D341Med (cell line): Measurements from ENCODE around the gene RPGRIP1L.
A peak's percentile ranks its signal among the peaks of the same experiment; 100 is the strongest.

Experiments used
- DNase-seq: peaks from one replicate; pipeline ENCODE4 v3.0.0; 2012; ENCODE audit warnings: low spot score

Gene RPGRIP1L

DNA sequence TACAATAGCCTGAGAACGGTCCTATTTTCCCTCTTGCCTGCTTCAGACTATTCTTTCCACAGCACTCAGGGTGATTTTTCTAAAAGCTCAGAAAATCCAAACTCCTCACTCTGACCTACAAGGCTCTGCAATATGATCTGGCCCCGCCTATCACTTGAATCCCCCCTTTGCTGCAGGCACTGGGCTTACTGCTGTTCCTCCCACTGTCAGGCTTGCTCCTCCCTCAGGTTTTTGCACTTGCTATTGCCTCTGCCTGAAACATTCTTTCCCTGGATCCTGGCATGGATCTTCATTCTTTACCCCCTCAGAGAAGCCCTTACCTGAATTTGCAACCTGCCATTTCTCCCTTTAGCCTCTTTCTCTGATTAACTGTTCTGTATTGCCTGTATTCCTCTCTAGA lies 52.3 kb downstream of the RPGRIP1L start:
- no peak for DNase-seq

DNA sequence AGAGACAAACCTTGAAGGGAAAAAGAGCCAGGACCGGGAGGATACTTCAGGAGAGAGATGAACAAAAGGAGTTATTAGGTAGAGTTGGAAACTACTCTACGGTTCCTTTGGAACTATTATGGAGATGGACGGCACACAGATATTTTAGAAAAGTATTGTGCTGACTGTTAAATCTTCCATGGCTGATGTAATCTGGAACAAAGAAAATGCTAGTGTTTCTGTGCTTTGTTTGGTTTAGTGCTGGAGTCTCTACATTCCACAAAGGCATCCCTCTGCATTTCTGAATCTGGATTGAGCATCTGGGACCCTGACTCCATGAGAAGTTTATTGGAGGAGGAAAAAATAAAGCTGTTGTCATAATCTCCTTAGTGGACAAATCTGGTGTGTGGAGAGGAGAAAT lies 57.2 kb downstream of the RPGRIP1L start:
- DNase-seq: no peak

DNA sequence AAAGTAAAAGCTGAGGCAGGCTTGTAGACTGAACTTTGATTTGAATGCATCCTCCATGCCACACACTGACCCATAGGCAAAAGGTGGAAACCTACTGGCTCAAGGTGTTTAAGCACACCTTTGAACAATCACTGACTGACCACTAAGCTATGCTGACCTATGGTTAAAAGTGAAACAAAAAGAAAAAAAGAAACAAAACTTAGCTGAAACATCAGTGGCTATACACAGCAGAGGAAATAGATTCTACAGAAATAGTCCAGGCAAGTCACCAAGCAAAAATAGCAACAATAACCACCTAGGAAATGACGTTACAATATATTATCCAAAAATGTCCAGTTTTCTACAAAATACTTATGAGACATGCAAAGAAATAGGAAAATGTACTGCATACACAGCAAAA lies 60.2 kb downstream of the RPGRIP1L start:
- no peak for DNase-seq

DNA sequence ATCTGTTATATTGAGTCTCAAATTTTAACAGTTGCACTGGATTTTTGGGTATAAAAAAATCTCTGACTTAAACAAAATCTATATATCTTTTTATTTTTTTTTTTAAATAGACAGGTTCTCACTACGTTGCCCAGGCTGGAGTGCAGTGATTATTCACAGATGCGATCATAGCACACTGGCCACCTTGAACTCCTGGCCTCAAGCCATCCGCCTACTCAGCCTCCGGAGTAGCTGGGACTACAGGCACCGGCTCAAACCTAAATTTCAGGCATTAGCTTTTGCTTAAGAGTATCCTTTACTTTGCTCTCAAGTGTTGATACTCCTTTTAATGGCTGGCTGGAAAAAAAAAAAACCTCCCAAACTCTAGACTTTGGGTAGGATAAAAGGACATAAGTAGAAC lies 61.6 kb downstream of the RPGRIP1L start:
- DNase-seq: no peak

DNA sequence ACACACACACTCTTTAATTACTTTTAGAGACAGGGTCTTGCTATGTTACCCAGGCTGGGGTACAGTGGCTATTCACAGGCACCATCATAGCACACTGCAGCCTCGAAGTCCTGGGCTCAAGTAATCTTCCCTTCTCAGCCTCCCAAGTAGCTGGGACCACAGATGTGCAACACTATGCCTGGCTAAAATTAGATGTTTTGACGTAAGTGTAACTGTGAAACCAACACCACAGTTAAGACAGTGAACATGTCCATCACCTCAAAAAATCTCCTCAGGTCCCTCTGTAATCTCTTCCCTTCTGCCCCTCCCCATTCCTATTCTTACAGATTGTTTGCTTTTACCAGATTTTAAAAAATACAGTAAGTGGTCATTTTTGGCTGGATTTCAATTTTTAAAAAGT lies 66.7 kb downstream of the RPGRIP1L start:
- no peak for DNase-seq

DNA sequence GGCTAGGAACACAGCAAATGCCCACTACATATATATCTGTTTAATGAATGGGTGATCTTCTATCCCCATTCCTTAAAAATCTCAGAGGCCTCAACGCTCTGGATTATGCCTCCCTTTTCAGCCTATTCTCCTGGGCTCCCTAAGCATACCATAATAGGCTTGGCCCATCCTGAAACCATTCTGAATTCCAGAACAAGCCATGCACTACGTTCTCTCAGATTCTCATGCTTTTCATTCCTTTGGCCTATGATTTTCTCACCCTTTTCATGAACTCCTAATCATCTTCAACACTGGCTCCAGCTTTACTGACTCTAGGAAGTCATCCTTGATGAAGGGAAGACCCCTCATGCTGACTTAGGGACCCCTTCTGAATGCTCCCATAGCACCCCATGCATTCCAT lies 71.1 kb downstream of the RPGRIP1L start:
- DNase-seq: no peak

DNA sequence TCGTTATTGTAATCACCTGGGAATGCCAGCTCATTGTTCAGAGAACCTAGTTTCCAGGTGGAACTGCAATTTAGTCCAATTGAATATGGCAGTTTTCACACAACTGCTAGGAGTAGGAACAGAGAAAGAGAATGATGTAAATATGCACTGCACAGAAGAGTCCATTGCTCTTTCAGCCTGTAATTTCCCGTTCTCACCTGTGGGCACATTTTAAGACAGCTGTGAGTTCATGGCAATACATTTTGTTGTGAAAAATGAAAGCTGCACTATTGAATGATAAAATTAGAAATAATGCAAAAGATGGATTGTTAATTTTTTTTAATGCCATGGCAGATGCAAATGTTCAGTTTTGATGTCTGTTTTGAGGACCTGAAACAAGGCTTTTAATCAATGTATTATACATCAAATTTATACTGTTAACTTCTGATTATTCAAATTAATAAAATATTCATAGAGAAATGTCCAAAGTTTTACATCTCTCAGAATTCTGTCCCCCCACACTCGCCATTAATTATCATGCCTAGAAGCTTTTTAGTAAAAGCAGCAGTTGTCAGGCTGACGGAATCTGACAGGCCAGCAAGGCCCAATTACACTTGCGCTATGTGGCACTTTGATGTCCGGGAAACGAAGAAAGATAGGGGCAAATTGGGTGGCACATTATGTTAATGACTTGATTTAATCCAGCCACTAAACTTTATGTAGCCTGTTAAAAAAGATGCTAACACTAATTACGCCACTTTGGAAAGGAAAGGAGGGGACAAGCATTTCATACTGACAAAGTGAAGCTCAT lies 72.2 kb downstream of the RPGRIP1L start:
- DNase-seq: no peak

DNA sequence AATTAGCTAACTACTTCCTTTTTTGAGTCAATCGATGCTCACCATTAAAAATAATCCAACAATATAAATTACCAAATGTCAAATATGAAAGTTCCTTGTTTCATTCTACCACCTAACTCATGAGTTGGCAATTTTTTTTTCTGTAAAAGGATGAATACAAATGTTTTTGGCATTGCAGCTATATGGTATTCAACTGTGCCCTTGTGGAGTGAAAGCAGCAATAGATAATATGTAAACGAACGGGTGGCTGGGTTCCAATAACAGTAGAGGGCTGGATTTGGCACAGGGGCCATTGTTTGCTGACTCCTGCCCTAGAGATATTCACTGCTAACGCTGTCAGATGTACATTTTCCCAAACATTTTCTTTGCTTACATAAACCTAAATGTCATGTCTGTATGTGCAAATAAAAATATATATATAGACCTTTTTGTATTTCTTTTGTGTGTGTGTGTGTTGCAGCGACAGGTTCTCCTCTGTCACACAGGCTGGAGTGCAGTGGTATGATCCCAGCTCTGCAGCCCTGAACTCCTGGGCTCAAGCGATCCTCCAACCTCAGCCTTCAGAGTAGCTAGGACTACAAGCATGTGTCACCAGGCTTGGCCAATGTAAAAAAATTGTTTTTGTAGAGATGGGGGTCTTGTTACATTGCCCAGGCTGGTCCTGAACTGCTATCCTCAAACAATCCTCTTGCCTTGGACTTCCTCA lies 73.9 kb downstream of the RPGRIP1L start:
- no peak for DNase-seq

DNA sequence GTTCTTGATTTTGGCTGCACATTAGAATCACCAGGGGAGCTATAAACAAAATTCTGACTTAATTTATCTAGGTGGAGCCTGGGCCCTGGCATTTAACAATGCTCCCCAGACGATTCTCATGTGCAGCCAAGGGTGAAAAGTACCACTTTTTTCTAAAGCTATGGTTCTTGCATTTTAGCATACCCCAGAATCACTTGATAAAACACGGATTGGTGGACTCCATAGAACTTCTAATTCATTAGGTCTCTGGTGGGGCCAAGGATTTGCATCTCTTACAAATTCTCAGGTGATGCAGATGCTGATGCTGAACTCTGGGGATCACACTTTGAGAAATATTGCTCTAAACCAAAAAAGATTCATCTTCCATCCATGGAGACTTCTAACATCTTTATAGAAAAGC lies 74.5 kb downstream of the RPGRIP1L start:
- DNase-seq: no peak

DNA sequence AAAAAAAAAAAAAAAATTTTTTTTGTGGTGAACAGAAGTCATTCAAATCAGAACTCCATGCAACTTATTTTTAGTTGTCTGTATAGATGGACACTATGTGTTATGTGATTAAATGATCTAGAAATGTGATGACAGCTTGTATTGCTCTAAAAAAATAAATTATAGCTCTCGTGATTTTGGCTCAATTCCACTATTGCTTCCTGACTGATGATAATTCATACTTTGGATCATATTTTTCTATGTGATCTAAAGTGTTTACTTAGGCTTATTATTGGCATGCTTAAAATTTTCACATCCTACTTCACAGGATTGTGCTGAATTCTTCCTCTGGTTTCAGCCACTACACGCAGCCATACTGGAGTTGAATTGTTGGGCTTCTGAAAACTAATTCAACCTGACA lies 76.8 kb downstream of the RPGRIP1L start:
- DNase-seq: no peak

DNA sequence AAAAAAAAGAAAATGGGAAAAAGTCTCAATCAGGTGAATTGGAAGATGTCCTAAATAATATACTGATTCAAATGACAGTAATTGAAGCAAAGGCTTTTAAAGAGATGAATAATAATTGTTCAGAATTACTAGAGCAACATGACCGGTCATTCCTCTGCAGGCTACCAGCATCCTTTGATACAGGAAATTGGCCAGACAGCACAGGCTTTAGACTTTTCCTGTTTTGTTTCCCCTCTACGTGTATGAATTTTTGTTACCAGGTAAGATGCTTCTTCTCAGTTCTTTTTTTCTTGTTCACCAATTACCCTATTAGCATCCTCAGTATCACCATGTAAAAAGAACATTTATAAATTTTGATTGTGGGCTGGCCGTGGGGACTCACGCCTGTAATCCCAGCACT lies 77.5 kb downstream of the RPGRIP1L start:
- DNase-seq: no peak

DNA sequence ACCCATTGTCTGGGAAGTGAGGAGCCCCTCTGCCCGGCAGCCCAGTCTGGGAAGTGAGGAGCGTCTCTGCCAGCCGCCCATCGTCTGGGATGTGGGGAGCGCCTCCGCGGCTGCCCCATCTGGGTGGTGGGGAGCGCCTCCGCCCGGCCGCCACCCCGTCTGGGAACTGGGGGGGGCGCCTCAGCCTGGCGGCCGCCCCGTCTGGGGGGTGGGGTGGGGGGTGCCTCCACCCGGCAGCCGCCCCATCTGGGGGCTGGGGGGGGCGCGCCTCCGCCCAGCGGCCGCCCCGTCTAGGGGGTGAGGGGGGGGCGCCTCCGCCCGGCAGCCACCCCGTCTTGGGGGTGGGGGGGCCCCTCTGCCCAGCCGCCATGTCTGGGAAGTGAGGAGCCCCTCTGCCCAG lies 78.4 kb downstream of the RPGRIP1L start:
- DNase-seq: peak; percentile 28

DNA sequence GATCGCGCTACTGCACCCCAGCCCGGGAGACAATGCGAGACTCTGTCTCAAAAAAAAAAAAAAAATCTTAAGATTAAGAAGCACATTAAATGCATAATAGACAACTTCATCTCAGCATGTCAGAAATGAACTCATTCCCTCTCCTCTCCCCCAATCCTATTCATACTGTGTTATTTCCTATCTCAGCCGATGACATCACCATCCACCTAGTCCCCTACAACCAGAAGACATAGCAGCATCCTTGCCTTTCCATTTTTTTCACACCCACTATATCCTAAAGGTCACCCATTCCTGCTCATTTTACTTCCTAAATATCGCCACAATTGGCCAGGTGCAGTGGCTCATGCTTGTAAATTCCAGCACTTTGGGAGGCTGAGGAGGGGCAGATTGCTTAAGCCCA lies 81.3 kb downstream of the RPGRIP1L start:
- no peak for DNase-seq

DNA sequence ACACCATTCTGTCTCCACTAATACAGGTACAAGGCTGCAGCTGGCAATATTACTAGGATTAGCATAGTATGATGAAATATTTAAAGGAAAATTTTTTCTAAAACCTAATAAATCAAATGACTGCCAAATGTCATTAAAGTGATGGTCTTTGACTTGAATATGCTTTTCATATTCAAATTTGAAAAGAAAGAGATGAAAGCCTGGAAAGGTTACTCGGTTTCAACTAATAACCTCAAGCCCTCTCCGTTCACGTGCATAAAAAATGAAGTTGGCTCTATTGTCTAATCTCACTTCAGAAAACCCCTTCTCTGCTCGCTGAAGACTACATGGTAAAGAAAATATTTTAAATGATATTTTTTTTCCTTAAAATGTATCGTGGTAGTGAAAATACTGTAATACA lies 83.2 kb downstream of the RPGRIP1L start:
- no peak for DNase-seq

DNA sequence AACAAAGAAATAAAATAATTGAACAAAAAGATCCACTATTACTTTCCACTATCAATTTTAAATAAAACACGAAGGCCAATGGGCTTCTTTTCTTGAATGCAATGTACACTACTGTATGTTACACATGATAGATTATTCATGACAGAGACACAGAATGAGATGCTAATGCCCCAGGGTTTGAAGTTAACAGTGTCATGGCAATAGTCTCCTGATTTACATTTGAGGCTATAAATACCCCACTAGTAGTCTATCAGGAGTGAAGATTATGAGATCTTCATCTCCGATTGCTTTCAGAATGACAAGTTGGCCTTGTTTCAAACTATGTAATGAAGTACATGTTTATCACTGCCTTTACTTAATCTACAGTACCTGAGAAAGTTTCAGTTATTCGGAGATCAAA lies 84.4 kb downstream of the RPGRIP1L start:
- DNase-seq: no peak

DNA sequence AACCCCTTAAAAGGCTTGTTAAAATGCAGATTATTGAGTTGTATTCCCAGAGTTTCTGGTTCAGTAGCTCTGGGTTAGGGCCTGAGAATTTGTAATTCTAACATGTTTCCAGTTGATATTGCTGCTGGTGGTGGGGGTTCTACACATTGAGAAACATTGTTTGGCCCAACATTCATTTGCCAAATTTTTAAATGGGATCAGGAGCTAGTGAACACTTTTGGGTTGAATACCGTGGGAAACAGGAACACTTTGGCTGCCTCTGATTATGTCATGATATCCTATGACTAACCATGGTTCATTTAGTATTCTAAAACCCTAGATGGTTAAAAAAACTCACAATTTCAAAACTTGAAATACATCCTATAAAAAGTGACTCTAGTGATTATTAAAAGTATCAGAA lies 89.3 kb downstream of the RPGRIP1L start:
- DNase-seq: no peak

DNA sequence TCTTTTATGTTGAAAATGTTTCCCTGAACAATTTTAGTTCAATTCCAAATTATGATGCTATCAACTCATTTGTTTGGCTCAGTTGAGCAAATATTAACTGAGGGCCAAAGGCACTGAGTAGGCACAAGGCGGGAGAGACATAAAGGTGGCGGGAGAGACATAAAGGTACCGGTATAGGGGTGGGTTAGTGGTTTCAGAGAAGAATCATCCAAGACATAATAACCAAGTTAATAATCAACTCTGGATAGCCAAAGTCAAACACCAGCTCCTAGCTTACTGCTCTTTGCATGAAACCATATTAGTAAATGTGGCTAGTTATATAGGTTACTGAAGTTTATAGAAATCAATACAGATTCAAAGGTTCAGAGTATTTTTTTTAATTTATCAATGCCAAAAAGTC lies 91.7 kb downstream of the RPGRIP1L start:
- no peak for DNase-seq

DNA sequence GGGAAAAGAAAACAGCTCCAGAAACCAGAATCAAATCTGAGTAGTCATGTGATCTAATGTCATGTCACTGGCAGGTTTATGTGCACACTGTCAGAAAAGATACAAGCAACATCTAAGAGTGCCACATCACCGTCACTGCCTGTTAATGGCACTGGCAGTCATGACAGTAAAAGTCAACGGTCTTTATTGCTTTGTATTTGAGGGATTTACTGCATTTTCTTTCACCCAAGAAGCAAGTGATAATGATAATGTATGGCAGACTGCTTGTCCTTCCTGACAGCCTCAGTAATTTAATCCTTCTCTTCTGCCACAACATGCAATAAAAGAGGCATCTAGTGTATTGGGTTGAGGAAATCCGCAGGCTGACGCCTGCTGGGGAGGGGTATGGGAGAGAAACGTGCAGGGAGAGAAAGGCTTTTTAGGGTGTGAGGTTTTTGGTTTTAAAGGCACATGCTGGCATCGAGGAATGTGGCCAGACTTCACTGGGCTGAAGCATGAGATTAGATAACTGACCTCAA lies 92.4 kb downstream of the RPGRIP1L start:
- no peak for DNase-seq

DNA sequence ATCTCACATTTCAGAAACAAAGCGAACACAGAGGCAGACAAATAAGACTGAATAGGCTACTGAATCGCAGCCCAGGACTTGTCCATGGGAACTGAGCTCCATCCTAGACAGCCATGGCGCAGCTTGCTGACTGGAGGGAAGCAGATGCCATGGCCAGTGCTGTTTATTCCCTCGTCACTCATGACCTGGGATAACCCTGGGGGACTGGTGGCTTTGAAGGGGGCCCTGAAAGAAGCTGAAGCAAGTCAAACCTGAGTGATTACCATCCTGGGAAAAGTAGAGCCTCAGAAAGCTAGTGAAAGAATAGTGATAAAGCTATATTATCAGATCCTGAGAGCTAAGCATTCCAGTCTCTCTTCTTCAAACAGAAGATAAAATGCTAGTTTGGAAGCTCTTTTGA lies 94.1 kb downstream of the RPGRIP1L start:
- DNase-seq: no peak

DNA sequence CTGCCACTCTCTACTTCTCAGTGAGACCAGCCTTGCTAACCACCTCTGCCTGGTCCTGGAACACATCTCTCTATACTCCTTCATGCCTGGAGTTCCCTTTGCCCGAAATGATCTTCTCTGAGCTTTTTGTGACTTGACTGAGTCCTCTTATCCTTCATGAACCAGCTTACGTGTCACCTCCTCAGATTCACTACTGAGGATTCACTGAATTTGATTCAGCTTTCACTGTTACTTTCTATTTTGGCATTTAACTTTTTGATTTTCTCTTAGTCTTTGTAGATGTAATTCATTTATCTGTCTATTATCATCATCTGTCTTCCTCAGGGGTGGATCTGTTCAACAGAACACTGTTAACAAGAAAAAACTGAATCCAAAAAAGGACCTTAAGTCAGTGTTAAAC lies 95.6 kb downstream of the RPGRIP1L start:
- DNase-seq: no peak

DNA sequence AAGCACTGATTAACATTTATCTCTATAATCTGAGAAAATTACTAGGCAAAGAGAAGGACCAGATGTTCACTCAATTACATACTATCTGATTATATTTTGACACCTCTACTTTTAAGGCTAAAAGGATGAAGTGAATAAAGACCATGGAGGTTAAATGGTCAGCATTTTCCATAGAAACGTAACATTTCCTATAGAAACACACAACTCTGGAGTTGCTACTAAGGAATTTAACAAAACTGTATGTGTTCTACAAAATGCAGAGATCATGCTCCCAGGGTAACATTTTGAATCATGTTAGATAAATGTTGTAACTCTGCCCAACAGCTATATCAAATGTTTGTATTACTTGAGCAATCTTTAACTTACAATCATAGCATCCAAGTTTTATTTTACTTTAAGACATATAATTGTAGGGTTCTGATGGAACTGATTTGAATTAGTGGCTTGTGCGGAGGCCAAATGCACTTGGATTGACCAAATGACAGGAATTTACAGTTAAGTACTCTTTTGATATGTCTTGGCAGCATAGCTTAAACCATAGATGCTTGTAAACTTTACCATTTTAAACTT lies 97.7 kb downstream of the RPGRIP1L start:
- no peak for DNase-seq

DNA sequence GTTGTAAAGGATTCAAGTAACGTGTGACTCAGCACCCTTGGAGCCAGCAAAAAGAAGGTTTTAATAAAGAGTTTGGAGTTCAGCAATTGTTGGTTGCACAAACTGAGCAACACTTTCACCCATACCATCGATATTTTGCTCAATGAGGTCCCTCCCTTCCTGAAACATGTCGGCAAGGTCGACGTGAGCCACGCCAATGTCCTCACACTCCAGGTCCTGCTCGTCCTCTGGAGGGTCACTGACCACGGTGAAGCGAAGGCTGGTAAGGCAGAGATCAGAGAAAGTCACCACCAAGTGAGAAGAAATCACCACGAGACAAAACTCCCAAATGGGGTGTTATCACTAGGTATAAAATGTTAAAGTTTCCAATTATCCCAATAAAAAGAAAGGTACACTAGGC lies 98.3 kb downstream of the RPGRIP1L start:
- no peak for DNase-seq

DNA sequence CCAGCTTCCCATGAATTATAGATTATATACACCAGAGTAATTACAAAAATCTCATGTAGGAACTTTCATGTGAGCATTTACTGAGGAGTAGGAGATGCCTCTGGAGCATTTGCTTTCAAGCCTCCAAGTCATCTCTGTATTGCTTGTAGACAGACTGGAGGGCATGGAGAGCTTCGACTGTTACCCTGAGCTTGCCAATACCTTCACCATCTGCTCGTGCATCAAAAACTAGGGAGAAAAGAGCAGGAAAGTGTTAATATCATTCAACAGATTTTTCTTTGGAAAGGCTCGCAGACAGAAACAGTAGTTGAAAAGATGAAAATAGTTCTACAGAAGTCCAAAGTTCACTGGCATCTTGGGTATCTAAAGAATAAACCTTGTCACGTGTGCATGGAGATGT lies 101.7 kb downstream of the RPGRIP1L start:
- DNase-seq: no peak
